MV-4-11 (cell line): ENCODE results near the gene SLC39A11.

Source experiments
- DNase-seq: peaks from one replicate; lab custom pipeline; 2025; lab: John Stamatoyannopoulos, UW

The SLC39A11 gene

GRCh38 chr17:73042809-73043685 lies 49.4 kb downstream of the SLC39A11 start:
- DNase-seq = no peak

- DNase-seq = no peak
These were observed 50.3 kb downstream of the SLC39A11 start for GRCh38 chr17:73042225-73042624.

GRCh38 chr17:73039282-73039681 lies 53.2 kb downstream of the SLC39A11 start:
- no peak for DNase-seq

GRCh38 chr17:73031472-73031871 lies 61.0 kb downstream of the SLC39A11 start:
- no peak for DNase-seq

- DNase-seq = no peak
These were observed 61.5 kb downstream of the SLC39A11 start for GRCh38 chr17:73030995-73031394.

GRCh38 chr17:73030501-73030921 lies 62.0 kb downstream of the SLC39A11 start:
- DNase-seq = no peak

- DNase-seq = no peak
These were observed 62.5 kb downstream of the SLC39A11 start for GRCh38 chr17:73029991-73030390.

- no peak for DNase-seq
These were observed 63.5 kb downstream of the SLC39A11 start for GRCh38 chr17:73029021-73029420.

GRCh38 chr17:73028299-73028755 lies 64.2 kb downstream of the SLC39A11 start:
- no peak for DNase-seq

- no peak for DNase-seq
These were observed 65.3 kb downstream of the SLC39A11 start for GRCh38 chr17:73027130-73027741.

- no peak for DNase-seq
These were observed 67.4 kb downstream of the SLC39A11 start for GRCh38 chr17:73025041-73025560.

GRCh38 chr17:73023759-73024158 lies 68.7 kb downstream of the SLC39A11 start:
- no peak for DNase-seq

- DNase-seq = no peak
These were observed 69.8 kb downstream of the SLC39A11 start for GRCh38 chr17:73022694-73023093.

- DNase-seq = no peak
These were observed 70.7 kb downstream of the SLC39A11 start for GRCh38 chr17:73021771-73022170.

GRCh38 chr17:73020110-73020509 lies 72.4 kb downstream of the SLC39A11 start:
- DNase-seq = no peak

GRCh38 chr17:73018599-73018998 lies 73.9 kb downstream of the SLC39A11 start:
- no peak for DNase-seq

GRCh38 chr17:73017658-73018057 lies 74.8 kb downstream of the SLC39A11 start:
- DNase-seq = no peak

- DNase-seq = no peak
These were observed 76.7 kb downstream of the SLC39A11 start for GRCh38 chr17:73015722-73016276.

- no peak for DNase-seq
These were observed 78.4 kb downstream of the SLC39A11 start for GRCh38 chr17:73013816-73014663.

- no peak for DNase-seq
These were observed 79.2 kb downstream of the SLC39A11 start for GRCh38 chr17:73013301-73013700.

GRCh38 chr17:73011016-73011486 lies 81.4 kb downstream of the SLC39A11 start:
- no peak for DNase-seq

- no peak for DNase-seq
These were observed 82.1 kb downstream of the SLC39A11 start for GRCh38 chr17:73010414-73010813.
